Glomerular visceral epithelial cell (primary cell): ENCODE results near the gene LAMP5.

Source experiments
- DNase-seq: peaks from one replicate; pipeline ENCODE4 v3.0.0-alpha.2; 2016; ENCODE audit errors: extremely low spot score

Gene LAMP5

DNA sequence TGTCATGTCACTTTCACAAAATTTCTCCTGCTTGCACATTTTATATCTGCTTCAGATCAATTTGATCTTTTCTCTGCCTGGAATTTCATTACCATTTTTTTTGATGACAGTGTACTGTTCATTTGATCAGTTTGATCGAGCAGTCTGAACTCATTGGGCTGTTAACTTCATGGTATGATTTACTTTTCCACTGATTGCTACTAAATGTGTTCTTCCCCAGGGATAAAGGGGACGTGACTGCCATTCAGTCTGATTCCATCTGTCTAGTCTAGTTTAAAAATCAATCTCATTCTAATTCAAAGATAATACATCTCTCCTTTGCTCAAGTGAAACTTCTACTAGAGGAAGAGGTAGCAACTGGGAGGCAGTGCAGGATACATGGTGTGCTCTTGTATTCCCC is 21.1 kb downstream of the LAMP5 start:
- no peak for DNase-seq

DNA sequence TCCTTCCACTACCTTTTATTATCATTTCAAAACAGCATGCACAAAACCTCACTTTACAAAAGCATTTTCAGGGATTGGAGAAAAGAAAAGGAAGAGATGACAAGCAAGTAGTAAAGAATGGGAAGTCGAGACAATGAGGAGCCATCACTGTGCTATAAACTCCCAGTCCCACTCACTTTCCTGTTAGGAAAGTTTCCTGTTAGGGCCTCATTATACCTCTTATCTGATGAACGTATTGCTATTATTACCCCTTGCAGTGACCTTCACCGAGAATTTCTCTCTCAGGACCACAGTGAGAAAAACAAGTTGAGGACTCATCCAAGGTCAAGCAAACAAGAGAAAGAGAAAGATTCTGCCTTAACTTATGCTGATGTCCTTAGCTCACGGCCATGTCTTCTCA is 28.8 kb downstream of the LAMP5 start:
- DNase-seq = no peak

DNA sequence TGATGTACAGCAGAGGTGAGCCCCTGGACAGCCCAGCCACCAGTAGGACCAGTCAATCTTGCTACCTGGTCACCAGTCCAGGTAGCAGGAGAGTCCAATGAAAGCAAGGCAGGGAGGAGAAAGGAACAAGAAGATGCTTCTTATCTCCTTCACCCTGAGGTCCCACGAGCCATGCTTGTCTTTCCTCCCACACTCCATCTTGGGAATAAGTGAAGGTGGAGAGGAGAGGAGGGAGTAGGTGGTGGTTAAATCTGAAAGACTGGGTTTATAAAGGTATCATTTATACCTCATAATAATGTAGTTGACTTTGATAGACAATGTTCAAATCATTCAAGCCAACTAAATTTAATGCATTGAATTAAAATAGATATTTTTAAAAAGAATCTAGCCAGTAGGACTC is 35.9 kb downstream of the LAMP5 start:
- no peak for DNase-seq

- no peak for DNase-seq
Observed at GRCh38 chr20:9550871-9551270, 36.5 kb downstream of the LAMP5 start.

- no peak for DNase-seq
Observed at GRCh38 chr20:9551808-9552550, 37.6 kb downstream of the LAMP5 start.

DNA sequence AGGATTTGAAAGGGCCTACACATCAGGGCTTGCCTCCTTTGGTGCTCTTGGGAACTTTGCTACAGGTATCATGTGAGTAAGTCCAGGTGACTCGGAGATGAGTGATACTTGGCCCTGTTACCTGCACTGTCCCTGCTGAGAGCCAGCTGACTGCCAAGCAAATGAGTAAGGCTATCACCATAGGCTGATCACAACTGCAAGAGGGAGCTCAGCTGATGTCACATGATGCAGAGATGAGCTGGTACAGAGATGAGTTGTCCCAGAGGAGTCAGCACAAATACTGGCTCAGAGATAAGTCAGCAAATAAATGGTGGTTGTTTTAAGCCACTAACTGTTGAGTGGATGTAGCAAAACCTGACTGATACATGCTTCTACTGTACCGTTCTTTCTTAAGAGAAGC is 41.4 kb downstream of the LAMP5 start:
- no peak for DNase-seq

GRCh38 chr20:9557411-9557810 is 43.0 kb downstream of the LAMP5 start:
- no peak for DNase-seq

DNA sequence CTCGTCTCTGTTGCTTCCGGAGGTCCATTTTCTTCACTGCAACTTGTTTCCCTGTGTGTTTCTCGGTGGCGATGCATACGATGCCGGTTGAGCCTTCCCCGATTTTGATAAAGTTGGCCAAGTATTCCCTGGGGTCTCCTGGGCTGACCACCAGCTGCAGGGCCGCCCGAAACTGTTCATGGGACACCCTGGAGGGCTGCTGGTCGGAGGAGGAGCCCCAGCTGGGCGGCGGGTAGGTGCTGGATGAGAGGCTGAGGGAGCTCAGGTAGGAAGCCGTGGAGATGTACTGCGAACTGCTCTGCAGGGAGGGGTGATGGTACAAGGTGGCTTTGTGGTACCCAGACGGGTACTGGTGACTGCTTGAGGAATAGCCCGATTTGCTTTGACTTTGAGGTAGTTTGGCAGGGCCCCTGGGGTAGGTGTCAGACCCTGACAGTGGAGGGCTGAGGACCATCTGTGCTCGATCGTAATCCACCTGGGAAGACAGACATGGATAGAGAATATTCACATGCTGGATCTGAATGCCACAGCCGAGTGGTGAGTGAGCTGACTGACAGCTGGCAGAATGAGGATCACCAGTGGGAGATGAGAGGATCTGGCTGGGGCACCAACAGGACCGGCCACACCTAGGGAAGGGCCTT is 51.6 kb downstream of the LAMP5 start:
- no peak for DNase-seq

GRCh38 chr20:9566977-9567376 is 52.6 kb downstream of the LAMP5 start:
- DNase-seq = no peak

DNA sequence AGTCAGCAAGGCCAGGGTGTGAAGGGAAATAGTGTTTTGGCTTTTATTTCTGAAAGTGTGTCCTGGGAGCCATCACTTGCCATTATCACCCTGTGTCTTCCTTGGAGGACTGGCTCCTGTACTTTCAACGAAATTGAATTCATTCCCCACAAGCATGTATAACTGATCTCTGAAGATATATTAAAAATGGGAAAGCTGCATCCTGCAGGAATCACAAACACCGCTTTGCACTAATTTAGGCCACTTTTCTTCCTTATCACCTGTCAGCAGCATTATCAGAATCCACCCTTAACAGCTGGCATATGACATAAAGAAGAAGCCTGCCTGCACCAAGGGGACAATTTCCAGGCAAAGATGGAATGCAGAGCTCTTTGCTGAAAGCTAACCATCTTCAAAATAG is 56.2 kb downstream of the LAMP5 start:
- no peak for DNase-seq

DNA sequence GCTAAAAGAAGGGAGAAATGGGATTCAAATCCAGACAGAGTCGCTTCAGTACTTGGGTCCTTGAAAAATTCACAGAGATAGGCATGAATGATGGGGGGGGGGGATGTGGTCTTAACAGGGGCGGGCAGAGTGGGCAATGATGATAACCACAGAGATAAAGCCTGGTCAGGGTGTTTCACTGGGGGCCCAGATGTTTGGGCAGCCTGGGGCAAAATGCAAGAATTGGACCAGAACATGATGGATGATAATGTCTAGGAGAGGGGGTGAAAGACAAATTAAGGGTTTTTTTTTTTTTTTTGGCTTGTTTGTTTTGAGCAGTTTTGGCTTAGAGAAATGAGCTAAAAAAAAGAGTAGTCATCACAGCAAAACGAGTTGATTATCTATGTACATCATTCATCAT is 57.4 kb downstream of the LAMP5 start:
- DNase-seq = no peak

- no peak for DNase-seq
Observed at GRCh38 chr20:9572670-9573069, 58.3 kb downstream of the LAMP5 start.

DNA sequence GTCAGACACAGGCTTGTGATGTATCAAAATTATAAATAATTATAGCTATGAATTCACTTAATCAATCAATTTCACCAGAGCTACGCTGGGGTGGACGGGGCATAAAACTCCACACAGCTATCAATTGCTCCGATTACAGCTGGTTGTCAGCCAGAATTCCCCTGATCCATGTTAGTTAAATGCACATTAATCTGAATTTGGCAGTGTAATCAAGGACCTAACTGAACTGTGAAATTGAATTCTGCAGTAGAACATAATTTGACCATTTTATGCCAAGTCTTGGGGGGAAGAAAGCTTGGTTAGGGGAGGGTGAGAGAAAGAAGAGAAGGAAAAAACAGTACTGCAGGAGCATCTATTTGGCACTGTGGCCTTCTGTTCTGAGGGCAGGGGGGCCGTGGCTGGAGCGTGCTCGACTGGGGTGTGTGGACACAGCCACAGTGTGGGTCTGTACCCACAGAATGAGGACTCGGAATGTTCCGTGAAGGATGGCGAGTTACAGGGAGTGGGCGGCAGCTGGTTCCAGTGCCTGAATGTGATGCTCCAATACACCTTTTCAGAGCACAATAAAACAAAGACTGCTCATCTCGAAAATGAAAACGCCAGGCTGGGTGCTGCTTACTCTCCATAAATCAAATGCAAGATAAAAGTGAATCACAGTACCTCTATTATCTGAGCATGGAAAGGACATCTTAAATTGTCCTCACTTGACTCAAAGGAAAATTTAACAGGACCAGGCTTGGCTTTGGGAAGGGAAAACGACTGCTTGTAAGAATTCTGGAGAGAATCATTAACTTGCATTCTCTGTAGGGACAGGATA is 59.2 kb downstream of the LAMP5 start:
- no peak for DNase-seq

DNA sequence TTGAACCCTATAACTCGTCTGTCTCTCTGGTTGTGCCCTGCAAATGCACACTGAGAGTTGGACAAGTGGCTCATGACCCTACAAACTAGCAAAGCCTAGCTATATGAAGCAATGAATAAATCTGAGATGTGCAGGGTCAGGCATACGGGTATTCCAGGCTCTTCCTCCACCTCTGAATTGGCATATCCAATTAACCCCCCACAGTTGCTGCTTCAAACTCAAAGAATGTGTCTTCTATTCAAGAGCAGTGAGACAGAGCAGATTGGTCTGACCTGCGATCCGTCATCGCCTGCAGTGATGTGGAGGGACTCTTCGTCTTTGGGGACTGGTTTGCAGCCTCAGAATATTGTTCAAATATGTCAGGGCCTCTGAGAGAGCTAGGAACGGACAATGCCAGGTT is 59.8 kb downstream of the LAMP5 start:
- no peak for DNase-seq

GRCh38 chr20:9574776-9575175 is 60.4 kb downstream of the LAMP5 start:
- no peak for DNase-seq

DNA sequence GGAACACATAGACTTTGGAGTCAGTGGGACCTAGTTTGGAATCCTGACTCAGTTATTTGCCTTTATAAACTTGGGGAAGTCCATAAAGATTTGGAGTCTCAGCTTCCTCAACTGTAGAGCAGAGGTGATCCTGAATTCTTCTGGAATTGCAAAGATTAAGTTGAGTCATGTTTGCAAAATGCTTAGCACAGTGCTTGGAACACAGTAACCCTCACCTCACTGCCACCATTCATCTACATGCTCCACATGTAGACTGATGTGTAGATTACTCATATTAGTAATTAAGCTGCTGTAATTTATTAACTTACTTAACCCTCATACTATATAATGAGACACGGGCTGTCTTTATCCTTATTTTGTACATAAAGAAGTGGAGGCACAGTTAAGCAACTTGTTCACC is 61.4 kb downstream of the LAMP5 start:
- DNase-seq = no peak

DNA sequence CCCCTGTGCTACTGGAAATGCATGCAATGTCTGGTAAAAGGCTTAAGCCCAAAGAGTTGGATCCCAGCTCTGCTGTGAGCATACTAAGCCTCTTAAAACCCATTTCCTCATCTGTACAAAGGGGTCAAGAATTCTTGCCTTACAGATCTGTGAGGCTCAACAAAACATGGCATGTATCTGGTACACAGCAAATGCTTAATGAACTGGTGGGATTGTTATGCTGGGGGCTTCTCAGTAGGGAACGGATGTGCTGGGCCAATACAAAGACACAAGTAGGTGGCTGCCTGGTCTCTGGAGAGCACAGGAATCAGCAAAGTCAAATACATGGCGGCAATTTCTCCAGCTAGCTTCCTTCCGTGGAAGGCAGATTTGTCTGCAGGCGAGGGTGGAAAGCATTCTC is 62.3 kb downstream of the LAMP5 start:
- no peak for DNase-seq

- no peak for DNase-seq
Observed at GRCh38 chr20:9577397-9577796, 63.0 kb downstream of the LAMP5 start.

DNA sequence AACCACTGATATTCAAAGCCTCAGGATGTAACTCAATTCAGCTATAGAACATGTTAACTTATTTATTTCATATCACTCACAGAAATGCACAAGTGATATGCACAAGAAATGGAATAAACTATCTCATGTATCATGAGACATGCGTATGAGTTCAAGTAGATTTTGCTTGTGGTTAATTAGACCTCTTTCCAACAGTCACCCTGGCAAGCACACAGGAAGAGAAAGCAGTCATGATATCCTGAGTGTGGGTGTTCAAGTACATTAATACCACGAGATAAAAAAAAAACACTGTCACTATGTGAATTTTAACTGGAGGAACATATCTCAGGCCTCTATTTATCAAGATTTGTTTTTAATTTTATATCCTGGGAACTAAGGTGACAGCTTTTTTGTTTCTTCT is 64.2 kb downstream of the LAMP5 start:
- DNase-seq = no peak
